Adrenal gland (tissue), 5 donors: ENCODE measurements around the gene SLFN5.
"Not testable (repeated sequence)": the region's sequence is repeated elsewhere in the genome, so short reads cannot be mapped to it uniquely, and the experiment has no call there.

ENCODE experiments used
- CTCF ChIP-seq, 6 experiments: fragments of 450-650 bp in 4 of 6; fragments of 200-600 bp in 2 of 6; sonication (generic) in 1 of 6; IDR thresholded peaks; 1 replicate in 5 of 6; 2 replicates in 1 of 6; pipeline versions ENCODE4 v1.5.1 to v1.8.0; 2016 to 2021; ENCODE audit warnings: antibody characterized with exemption in 6 of 6, mild to moderate bottlenecking in 2 of 6, moderate library complexity in 1 of 6
- POLR2A ChIP-seq, 2 donors: fragments of 450-650 bp; IDR thresholded peaks; one replicate each; pipeline ENCODE4 v1.6.1; 2017; ENCODE audit warnings: antibody characterized with exemption in 2 of 2, mild to moderate bottlenecking in 2 of 2, moderate library complexity in 1 of 2
- donor health status: DM: no; HTN: no; CAD: no.

DNA sequence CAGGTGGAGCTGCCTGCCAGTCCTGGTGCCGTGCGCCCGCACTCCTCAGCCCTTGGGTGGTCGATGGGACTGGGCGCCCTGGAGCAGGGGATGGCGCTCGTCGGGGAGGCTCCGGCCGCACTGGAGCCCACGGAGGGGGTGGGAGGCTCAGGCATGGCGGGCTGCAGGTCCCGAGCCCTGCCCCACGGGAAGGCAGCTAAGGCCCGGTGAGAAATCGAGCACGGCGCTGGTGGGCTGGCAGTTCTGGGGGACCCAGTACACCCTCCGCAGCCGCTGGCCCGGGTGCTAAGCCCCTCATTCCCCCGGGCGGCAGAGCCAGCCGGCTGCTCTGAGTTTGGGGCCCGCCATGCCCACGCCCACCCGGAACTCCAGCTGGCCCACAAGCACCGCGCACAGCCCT is 36.0 kb downstream of the SLFN5 start:
- not testable (repeated sequence) for TF ChIP-seq CTCF, POLR2A (IDR thresholded peaks at IDR 0.05)
